GM23338 (cell line): ENCODE results near the gene FGGY. TPM values are rescaled to one million over a fixed set of nuclear protein-coding genes. Genes with fewer than 3 reads are reported as not detected.

Experiments
- ATAC-seq: fragments of 200-7000 bp; cut with Tn5 transposase; 3 replicates; pipeline ENCODE4 v1.9.1; 2020
- DNase-seq: peaks from one replicate; pipeline ENCODE4 v3.0.0-alpha.2; 2015; ENCODE audit warnings: low spot score
- H2AFZ ChIP-seq: fragments of 200-600 bp; sonication (generic); 2 replicates; pipeline ENCODE4 v1.8.0; 2016; ENCODE audit warnings: antibody characterized with exemption, mild to moderate bottlenecking, moderate library complexity
- H3F3A ChIP-seq: fragments of 200-600 bp; sonication (generic); replicated peaks from 2 replicates; pipeline ENCODE4 v1.8.0; 2017; ENCODE audit warnings: antibody characterized with exemption, mixed run types, low read depth
- H3K27ac ChIP-seq: fragments of 200-600 bp; sonication (generic); 2 replicates; pipeline ENCODE4 v1.6.1; 2016; ENCODE audit warnings: low read depth
- H3K27me3 ChIP-seq: fragments of 200-600 bp; sonication (generic); 2 replicates; pipeline ENCODE4 v1.8.0; 2016; ENCODE audit warnings: mild to moderate bottlenecking, mixed run types, moderate library complexity; ENCODE audit not compliant: insufficient read depth
- H3K36me3 ChIP-seq: fragments of 200-600 bp; sonication (generic); 2 replicates; pipeline ENCODE4 v1.8.0; 2016; ENCODE audit warnings: mild to moderate bottlenecking; ENCODE audit not compliant: insufficient read depth
- H3K4me1 ChIP-seq: fragments of 200-600 bp; sonication (generic); 2 replicates; pipeline ENCODE4 v1.8.0; 2016; ENCODE audit warnings: mild to moderate bottlenecking, moderate library complexity; ENCODE audit not compliant: insufficient read depth
- H3K4me2 ChIP-seq: fragments of 200-600 bp; sonication (generic); 2 replicates; pipeline ENCODE4 v1.7.1; 2017; ENCODE audit warnings: mixed run types
- H3K4me3 ChIP-seq: fragments of 200-600 bp; sonication (generic); 2 replicates; pipeline ENCODE4 v1.6.1; 2016; ENCODE audit warnings: mixed run types
- H3K79me2 ChIP-seq: fragments of 200-600 bp; sonication (generic); replicated peaks from 2 replicates; pipeline ENCODE4 v1.8.0; 2017; ENCODE audit warnings: mild to moderate bottlenecking; ENCODE audit not compliant: insufficient read depth
- H3K9me2 ChIP-seq: fragments of 200-600 bp; sonication (generic); 2 replicates; pipeline ENCODE4 v1.8.0; 2017; ENCODE audit not compliant: insufficient read depth
- H4K20me1 ChIP-seq: fragments of 200-600 bp; sonication (generic); replicated peaks from 2 replicates; pipeline ENCODE4 v1.8.0; 2017; ENCODE audit warnings: mild to moderate bottlenecking; ENCODE audit not compliant: insufficient read depth
- H3K27ac Mint-ChIP-seq: 2 replicates; pipeline ENCODE4 v1.8.0; 2020; ENCODE audit warnings: inconsistent platforms, mild to moderate bottlenecking, moderate library complexity, mixed read lengths
- H3K27me3 Mint-ChIP-seq: 3 replicates; pipeline ENCODE4 v1.8.0; 2022; ENCODE audit warnings: low read depth, mild to moderate bottlenecking, moderate library complexity, mixed read lengths, inconsistent platforms; ENCODE audit not compliant: insufficient read depth, poor library complexity
- H3K36me3 Mint-ChIP-seq: 3 replicates; pipeline ENCODE4 v1.8.0; 2021; ENCODE audit warnings: low read depth, mild to moderate bottlenecking, inconsistent platforms, moderate library complexity, mixed read lengths
- H3K4me1 Mint-ChIP-seq: 3 replicates; pipeline ENCODE4 v1.8.0; 2020; ENCODE audit warnings: mild to moderate bottlenecking, inconsistent platforms, mixed read lengths
- H3K4me3 Mint-ChIP-seq: 3 replicates; pipeline ENCODE4 v1.8.0; 2021; ENCODE audit warnings: moderate library complexity, mild to moderate bottlenecking, inconsistent platforms, mixed read lengths
- H3K9me3 Mint-ChIP-seq: 3 replicates; pipeline ENCODE4 v1.8.0; 2020; ENCODE audit warnings: moderate library complexity, mild to moderate bottlenecking, inconsistent platforms, mixed read lengths
- CREB1 ChIP-seq: fragments of 250-450 bp; sonication (Bioruptor Pico); IDR thresholded peaks from 2 replicates; pipeline ENCODE4 v1.5.0; 2020; ENCODE audit warnings: low read depth, mild to moderate bottlenecking, moderate library complexity
- POLR2AphosphoS5 ChIP-seq: IDR thresholded peaks from 2 replicates; pipeline ENCODE4 v1.6.1; 2016; ENCODE audit warnings: antibody characterized with exemption, low read depth
- STAT1 ChIP-seq: IDR thresholded peaks from one replicate; pipeline ENCODE4 v1.6.1; 2016; ENCODE audit warnings: antibody characterized with exemption; ENCODE audit not compliant: unreplicated experiment
- polyA plus RNA-seq: library from polyadenylated mRNA; unstranded; fragments of >200 nt; fragmentation: Nextera tagmentation; extraction: Ambion mirVana; gene quantifications from 2 replicates; pipeline ENCODE4 v1.2.1, GENCODE V29; 2016
- total RNA-seq: library from RNA; depleted of rRNA; stranded (reverse); fragments of >200 nt; shearing (Covaris generic); gene quantifications from 2 replicates; pipeline ENCODE4 v1.2.3, GENCODE V29; 2014
- TF ChIP-seq, protein P1 (sequence below): fragments of 250-450 bp; sonication (Bioruptor Pico); IDR thresholded peaks from 2 replicates; pipeline ENCODE4 v1.5.0; 2020; ENCODE audit warnings: mild to moderate bottlenecking, moderate library complexity
- TF ChIP-seq, protein P2 (sequence below): IDR thresholded peaks from 2 replicates; pipeline ENCODE4 v1.6.1; 2016; ENCODE audit warnings: antibody characterized with exemption
- TF ChIP-seq, protein P3 (sequence below): IDR thresholded peaks from one replicate; pipeline ENCODE4 v1.6.1; 2018; ENCODE audit warnings: antibody characterized with exemption; ENCODE audit not compliant: unreplicated experiment

The FGGY gene
- total and polyA plus RNA-seq, 2 experiments from 2014 or later: 10.9 to 21.4 TPM

DNA sequence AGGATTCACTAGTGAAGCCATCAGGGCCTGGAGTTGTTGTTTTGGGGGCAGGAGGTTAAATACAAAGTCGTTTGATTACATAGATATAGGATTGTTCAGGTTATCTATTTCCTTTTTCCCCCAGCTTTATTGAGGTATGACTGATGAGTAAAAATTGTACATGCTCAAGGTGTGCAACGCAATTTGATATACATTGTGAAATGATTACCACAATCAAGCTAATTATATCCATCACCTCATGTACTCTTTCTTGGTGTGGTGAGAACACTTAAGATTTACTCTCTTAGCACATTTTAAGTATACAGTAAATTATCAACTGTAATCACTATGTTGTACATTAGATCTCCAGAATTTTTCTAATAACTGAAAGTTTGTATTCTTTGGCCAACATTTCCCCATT lies 6.0 kb downstream of the FGGY start:
- no peak overlapping the region for H3K4me2 ChIP-seq
- Mint-ChIP-seq H3K4me1 (peaks cover 8% of the 10 kb centered on the region), H3K9me3 (peaks cover 11% of the 10 kb centered on the region; the same call in 2 of the 3 replicates), H3K36me3 (peaks cover 24% of the 10 kb centered on the region), H3K27ac (no peak overlapping the region), H3K4me3 (no peak overlapping the region), H3K27me3 (no peaks in the 10 kb centered on the region)
- no peaks in the 10 kb centered on the region for H3F3A ChIP-seq
- no peaks in the 10 kb centered on the region; the same call in 1 of the 2 replicates for H3K79me2 ChIP-seq
- H3K4me1 ChIP-seq: peaks cover 9% of the 10 kb centered on the region
- DNase-seq (no peak), ATAC-seq (no peak)
- no peak overlapping the region for H3K27ac ChIP-seq
- peaks cover 8% of the 10 kb centered on the region; the same call in 1 of the 2 replicates for H3K36me3 ChIP-seq
- TF ChIP-seq STAT1 (no peak), CREB1 (CRISPR knock-in tag) (no peak), POLR2AphosphoS5 (no peak)
- TF ChIP-seq, protein P1, sequence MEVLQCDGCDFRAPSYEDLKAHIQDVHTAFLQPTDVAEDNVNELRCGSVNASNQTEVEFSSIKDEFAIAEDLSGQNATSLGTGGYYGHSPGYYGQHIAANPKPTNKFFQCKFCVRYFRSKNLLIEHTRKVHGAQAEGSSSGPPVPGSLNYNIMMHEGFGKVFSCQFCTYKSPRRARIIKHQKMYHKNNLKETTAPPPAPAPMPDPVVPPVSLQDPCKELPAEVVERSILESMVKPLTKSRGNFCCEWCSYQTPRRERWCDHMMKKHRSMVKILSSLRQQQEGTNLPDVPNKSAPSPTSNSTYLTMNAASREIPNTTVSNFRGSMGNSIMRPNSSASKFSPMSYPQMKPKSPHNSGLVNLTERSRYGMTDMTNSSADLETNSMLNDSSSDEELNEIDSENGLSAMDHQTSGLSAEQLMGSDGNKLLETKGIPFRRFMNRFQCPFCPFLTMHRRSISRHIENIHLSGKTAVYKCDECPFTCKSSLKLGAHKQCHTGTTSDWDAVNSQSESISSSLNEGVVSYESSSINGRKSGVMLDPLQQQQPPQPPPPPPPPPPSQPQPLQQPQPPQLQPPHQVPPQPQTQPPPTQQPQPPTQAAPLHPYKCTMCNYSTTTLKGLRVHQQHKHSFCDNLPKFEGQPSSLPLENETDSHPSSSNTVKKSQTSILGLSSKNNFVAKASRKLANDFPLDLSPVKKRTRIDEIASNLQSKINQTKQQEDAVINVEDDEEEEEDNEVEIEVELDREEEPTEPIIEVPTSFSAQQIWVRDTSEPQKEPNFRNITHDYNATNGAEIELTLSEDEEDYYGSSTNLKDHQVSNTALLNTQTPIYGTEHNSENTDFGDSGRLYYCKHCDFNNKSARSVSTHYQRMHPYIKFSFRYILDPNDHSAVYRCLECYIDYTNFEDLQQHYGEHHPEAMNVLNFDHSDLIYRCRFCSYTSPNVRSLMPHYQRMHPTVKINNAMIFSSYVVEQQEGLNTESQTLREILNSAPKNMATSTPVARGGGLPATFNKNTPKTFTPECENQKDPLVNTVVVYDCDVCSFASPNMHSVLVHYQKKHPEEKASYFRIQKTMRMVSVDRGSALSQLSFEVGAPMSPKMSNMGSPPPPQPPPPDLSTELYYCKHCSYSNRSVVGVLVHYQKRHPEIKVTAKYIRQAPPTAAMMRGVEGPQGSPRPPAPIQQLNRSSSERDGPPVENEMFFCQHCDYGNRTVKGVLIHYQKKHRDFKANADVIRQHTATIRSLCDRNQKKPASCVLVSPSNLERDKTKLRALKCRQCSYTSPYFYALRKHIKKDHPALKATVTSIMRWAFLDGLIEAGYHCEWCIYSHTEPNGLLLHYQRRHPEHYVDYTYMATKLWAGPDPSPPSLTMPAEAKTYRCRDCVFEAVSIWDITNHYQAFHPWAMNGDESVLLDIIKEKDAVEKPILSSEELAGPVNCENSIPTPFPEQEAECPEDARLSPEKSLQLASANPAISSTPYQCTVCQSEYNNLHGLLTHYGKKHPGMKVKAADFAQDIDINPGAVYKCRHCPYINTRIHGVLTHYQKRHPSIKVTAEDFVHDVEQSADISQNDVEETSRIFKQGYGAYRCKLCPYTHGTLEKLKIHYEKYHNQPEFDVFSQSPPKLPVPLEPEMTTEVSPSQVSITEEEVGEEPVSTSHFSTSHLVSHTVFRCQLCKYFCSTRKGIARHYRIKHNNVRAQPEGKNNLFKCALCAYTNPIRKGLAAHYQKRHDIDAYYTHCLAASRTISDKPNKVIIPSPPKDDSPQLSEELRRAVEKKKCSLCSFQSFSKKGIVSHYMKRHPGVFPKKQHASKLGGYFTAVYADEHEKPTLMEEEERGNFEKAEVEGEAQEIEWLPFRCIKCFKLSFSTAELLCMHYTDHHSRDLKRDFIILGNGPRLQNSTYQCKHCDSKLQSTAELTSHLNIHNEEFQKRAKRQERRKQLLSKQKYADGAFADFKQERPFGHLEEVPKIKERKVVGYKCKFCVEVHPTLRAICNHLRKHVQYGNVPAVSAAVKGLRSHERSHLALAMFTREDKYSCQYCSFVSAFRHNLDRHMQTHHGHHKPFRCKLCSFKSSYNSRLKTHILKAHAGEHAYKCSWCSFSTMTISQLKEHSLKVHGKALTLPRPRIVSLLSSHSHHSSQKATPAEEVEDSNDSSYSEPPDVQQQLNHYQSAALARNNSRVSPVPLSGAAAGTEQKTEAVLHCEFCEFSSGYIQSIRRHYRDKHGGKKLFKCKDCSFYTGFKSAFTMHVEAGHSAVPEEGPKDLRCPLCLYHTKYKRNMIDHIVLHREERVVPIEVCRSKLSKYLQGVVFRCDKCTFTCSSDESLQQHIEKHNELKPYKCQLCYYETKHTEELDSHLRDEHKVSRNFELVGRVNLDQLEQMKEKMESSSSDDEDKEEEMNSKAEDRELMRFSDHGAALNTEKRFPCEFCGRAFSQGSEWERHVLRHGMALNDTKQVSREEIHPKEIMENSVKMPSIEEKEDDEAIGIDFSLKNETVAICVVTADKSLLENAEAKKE (CRISPR knock-in tag): no peak
- TF ChIP-seq, protein P2, sequence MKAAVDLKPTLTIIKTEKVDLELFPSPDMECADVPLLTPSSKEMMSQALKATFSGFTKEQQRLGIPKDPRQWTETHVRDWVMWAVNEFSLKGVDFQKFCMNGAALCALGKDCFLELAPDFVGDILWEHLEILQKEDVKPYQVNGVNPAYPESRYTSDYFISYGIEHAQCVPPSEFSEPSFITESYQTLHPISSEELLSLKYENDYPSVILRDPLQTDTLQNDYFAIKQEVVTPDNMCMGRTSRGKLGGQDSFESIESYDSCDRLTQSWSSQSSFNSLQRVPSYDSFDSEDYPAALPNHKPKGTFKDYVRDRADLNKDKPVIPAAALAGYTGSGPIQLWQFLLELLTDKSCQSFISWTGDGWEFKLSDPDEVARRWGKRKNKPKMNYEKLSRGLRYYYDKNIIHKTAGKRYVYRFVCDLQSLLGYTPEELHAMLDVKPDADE: no peak
- TF ChIP-seq, protein P3, sequence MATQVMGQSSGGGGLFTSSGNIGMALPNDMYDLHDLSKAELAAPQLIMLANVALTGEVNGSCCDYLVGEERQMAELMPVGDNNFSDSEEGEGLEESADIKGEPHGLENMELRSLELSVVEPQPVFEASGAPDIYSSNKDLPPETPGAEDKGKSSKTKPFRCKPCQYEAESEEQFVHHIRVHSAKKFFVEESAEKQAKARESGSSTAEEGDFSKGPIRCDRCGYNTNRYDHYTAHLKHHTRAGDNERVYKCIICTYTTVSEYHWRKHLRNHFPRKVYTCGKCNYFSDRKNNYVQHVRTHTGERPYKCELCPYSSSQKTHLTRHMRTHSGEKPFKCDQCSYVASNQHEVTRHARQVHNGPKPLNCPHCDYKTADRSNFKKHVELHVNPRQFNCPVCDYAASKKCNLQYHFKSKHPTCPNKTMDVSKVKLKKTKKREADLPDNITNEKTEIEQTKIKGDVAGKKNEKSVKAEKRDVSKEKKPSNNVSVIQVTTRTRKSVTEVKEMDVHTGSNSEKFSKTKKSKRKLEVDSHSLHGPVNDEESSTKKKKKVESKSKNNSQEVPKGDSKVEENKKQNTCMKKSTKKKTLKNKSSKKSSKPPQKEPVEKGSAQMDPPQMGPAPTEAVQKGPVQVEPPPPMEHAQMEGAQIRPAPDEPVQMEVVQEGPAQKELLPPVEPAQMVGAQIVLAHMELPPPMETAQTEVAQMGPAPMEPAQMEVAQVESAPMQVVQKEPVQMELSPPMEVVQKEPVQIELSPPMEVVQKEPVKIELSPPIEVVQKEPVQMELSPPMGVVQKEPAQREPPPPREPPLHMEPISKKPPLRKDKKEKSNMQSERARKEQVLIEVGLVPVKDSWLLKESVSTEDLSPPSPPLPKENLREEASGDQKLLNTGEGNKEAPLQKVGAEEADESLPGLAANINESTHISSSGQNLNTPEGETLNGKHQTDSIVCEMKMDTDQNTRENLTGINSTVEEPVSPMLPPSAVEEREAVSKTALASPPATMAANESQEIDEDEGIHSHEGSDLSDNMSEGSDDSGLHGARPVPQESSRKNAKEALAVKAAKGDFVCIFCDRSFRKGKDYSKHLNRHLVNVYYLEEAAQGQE: no peak
- no peak overlapping the region for H3K4me3 ChIP-seq
- H4K20me1 ChIP-seq: no peaks in the 10 kb centered on the region
- H3K27me3 ChIP-seq: no peaks in the 10 kb centered on the region
- no peaks in the 10 kb centered on the region; the same call in 1 of the 2 replicates for H3K9me2 ChIP-seq
- H2AFZ ChIP-seq: no peak overlapping the region
